ENCODE measurements around the gene MAFG. TPM values are rescaled to one million over a fixed set of nuclear protein-coding genes. Genes with fewer than 3 reads are reported as not detected.

The MAFG gene
- total RNA-seq, 1 experiment from 2014 or later = 36.1 TPM

GRCh38 chr17:81930142-81931125 is 2.9 kb upstream of the MAFG start:
- TF ChIP-seq CTCF (IDR thresholded peaks at IDR 0.05; ENCODE audit: unreplicated experiment) = no peak
- H3K4me1 Mint-ChIP-seq (ENCODE audit: low read depth, unreplicated experiment) = peaks cover 11% of the 10 kb centered on the region
- DNase-seq = peak; percentile 41
- peaks cover 73% of the 10 kb centered on the region for H3K36me3 Mint-ChIP-seq (ENCODE audit: insufficient read depth, unreplicated experiment)
- BruUV-seq (replicated peaks) = TSS peak; percentile 7
- H3K4me3 Mint-ChIP-seq (ENCODE audit: low read depth, unreplicated experiment) = no peak overlapping the region
- no peak overlapping the region for H3K27ac Mint-ChIP-seq (ENCODE audit: unreplicated experiment)
- intact Hi-C loops (cut with micrococcal nuclease; ENCODE audit: unreplicated experiment) = no loop called here
- no peaks in the 10 kb centered on the region for H3K27me3 Mint-ChIP-seq (ENCODE audit: unreplicated experiment)
- no peaks in the 10 kb centered on the region for H3K9me3 Mint-ChIP-seq (ENCODE audit: low read depth, unreplicated experiment)
- CTCF ChIA-PET = interaction anchor here (0.6 to 0.7 kb wide), 4 partner anchors 15 to 1768 kb away, joined by 4 to 6 read pairs (median 4); no protein-coding TSS in a partner anchor

DNA sequence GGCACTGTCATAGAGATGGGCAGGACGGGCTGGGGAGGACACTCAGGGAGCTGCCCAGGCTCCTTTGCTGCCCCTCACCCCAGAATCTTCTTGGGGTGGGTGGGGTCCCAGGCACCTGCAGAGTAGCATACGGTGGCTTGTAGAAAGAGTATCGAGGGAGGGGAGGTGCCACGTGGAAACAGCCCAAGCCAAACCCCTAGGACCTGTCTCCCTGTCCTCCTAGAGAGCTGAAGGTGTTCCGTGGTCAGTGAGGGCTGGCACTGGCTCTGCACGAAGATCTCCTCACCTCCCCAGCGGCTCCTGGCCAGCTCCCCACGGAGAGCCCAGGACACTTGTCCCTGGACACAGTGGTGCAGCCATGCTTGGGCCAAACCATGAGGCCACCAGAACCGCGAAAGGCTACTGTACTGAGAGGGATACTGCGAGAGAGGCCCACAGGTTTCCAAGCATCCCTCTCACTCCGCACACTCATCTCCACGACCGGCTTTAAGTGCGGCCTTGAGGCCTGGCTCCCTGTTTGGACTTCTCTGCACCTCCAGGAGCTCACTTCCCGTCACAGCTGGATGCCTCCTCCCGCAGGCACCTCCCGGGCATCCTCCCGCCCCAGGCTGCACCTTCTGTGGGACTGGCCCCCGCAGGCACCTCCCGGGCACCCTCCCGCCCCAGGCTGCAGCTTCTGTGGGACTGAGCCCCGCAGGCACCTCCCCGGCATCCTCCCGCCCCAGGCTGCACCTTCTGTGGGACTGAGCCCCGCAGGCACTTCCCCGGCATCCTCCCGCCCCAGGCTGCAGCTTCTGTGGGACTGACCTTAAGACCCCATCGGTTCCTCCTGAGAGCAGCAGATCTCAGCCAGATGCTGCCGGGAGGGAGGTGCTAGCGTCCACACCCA is 2.0 kb upstream of the MAFG start:
- H3K9me3 Mint-ChIP-seq (ENCODE audit: low read depth, unreplicated experiment) = no peaks in the 10 kb centered on the region
- TF ChIP-seq CTCF (IDR thresholded peaks at IDR 0.05; ENCODE audit: unreplicated experiment) = no peak
- H3K4me3 Mint-ChIP-seq (ENCODE audit: low read depth, unreplicated experiment) = peak overlapping the region; percentile 60
- H3K36me3 Mint-ChIP-seq (ENCODE audit: insufficient read depth, unreplicated experiment) = peaks cover 67% of the 10 kb centered on the region
- CTCF ChIA-PET = interaction anchor here (0.6 to 1.1 kb wide), 4 partner anchors 12 to 88 kb away, joined by 3 to 6 read pairs (median 4); no protein-coding TSS in a partner anchor
- H3K4me1 Mint-ChIP-seq (ENCODE audit: low read depth, unreplicated experiment) = peaks cover 11% of the 10 kb centered on the region
- intact Hi-C loops (cut with micrococcal nuclease; ENCODE audit: unreplicated experiment) = no loop called here
- no peaks in the 10 kb centered on the region for H3K27me3 Mint-ChIP-seq (ENCODE audit: unreplicated experiment)
- H3K27ac Mint-ChIP-seq (ENCODE audit: unreplicated experiment) = peak overlapping the region; percentile 58
- no TSS peak for BruUV-seq (replicated peaks)
- DNase-seq = no peak

DNA sequence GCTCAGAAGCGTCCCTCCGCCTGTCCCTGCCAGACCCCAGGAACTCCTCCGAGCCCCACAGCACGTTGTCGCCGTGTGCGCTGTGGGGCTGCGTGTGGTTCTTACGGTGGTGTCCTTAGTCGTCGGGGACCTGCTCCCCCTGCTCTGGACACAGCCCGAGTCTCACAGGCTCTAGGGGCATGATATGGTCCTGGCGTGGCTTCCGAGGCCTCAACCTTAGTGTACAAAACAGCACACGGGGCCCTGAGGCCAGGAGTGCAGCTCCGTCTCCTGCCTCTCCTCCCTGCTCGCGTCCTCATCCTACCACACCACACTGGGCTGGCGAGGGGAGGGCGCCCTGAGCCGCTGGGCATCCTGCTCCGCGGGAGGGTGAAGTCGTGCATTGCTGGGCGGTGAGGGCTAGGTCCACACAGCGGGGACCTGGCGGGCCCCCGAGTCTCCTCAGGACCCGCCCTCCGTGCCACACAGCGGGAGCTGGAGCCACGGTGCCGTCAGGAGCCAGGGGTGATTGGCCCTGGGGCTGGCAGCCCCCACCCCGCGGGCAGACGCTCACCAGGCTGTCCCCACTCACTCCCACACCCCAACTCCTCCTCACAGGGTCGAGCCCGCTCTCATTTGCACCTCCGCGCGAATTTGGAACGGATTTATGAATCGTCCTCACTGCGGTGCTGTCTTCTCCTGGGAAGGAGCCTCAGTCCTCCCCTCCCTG is 1.2 kb upstream of the MAFG start:
- no peak for DNase-seq
- H3K4me3 Mint-ChIP-seq (ENCODE audit: low read depth, unreplicated experiment) = peak overlapping the region; percentile 60
- CTCF ChIA-PET = interaction anchor here (1.0 to 1.1 kb wide), 2 partner anchors 12 to 16 kb away, joined by 3 to 4 read pairs; no protein-coding TSS in a partner anchor
- no TSS peak for BruUV-seq (replicated peaks)
- H3K4me1 Mint-ChIP-seq (ENCODE audit: low read depth, unreplicated experiment) = peaks cover 11% of the 10 kb centered on the region
- intact Hi-C loops (cut with micrococcal nuclease; ENCODE audit: unreplicated experiment) = no loop called here
- peak overlapping the region; percentile 58 for H3K27ac Mint-ChIP-seq (ENCODE audit: unreplicated experiment)
- no peaks in the 10 kb centered on the region for H3K9me3 Mint-ChIP-seq (ENCODE audit: low read depth, unreplicated experiment)
- H3K36me3 Mint-ChIP-seq (ENCODE audit: insufficient read depth, unreplicated experiment) = peaks cover 62% of the 10 kb centered on the region
- no peak for TF ChIP-seq CTCF (IDR thresholded peaks at IDR 0.05; ENCODE audit: unreplicated experiment)
- H3K27me3 Mint-ChIP-seq (ENCODE audit: unreplicated experiment) = no peaks in the 10 kb centered on the region
